Activated naive CD8-positive, alpha-beta T cell treated with anti-CD3 and anti-CD28 coated beads, Interleukin-2, amount 50 U/mL, for 24 hours (primary cell): ENCODE data around the gene ARFGEF2.
A peak's percentile ranks its signal among the peaks of the same experiment; 100 is the strongest.
"Not testable (repeated sequence)": the region's sequence is repeated elsewhere in the genome, so short reads cannot be mapped to it uniquely, and the experiment has no call there.

ENCODE experiments used
- ATAC-seq: fragments of 150-1000 bp; cut with Tn5 transposase; one replicate; pipeline ENCODE4 v1.10.0; 2021
- DNase-seq: peaks from one replicate; pipeline ENCODE4 v3.0.0; 2021
- H3K27ac Mint-ChIP-seq: one replicate; pipeline ENCODE4 v1.8.0; 2021; ENCODE audit warnings: mild to moderate bottlenecking, mixed read lengths
- H3K27me3 Mint-ChIP-seq: one replicate; pipeline ENCODE4 v1.8.0; 2021; ENCODE audit warnings: mixed read lengths
- H3K36me3 Mint-ChIP-seq: one replicate; pipeline ENCODE4 v1.8.0; 2021; ENCODE audit warnings: low read depth, mixed read lengths
- H3K4me1 Mint-ChIP-seq: one replicate; pipeline ENCODE4 v1.8.0; 2021; ENCODE audit warnings: mixed read lengths
- H3K4me3 Mint-ChIP-seq: one replicate; pipeline ENCODE4 v1.8.0; 2021; ENCODE audit warnings: mild to moderate bottlenecking, moderate library complexity, mixed read lengths
- H3K9me3 Mint-ChIP-seq: one replicate; pipeline ENCODE4 v1.8.0; 2021; ENCODE audit warnings: mixed read lengths

The ARFGEF2 gene

GRCh38 chr20:48921168-48921882 lies at the start of gene ARFGEF2:
TSS of gene ARFGEF2 (plus strand) at chr20:48921711. CDS start at chr20:48921890, 179 bp downstream.
- Mint-ChIP-seq H3K4me3 (peak within 1 kb of the TSS; percentile 99), H3K4me1 (peaks cover 49% of the 10 kb centered on the region), H3K9me3 (no peaks in the 10 kb centered on the region), H3K27ac (peak within 1 kb of the TSS; percentile 98), H3K36me3 (no peaks in the 10 kb centered on the region), H3K27me3 (no peaks in the 10 kb centered on the region)
- ATAC-seq: peak; percentile 85
- peak; percentile 95 for DNase-seq

GRCh38 chr20:48875233-48875913 lies 46.1 kb upstream of the ARFGEF2 start:
- no peak overlapping the region for H3K4me3 Mint-ChIP-seq
- H3K4me1 Mint-ChIP-seq: peaks cover 17% of the 10 kb centered on the region
- DNase-seq: no peak
- H3K27ac Mint-ChIP-seq: no peak overlapping the region
- H3K27me3 Mint-ChIP-seq: no peaks in the 10 kb centered on the region
- H3K36me3 Mint-ChIP-seq: peaks cover 5% of the 10 kb centered on the region
- no peaks in the 10 kb centered on the region for H3K9me3 Mint-ChIP-seq
- no peak for ATAC-seq

- Mint-ChIP-seq H3K4me1 (peaks cover 17% of the 10 kb centered on the region), H3K27me3 (no peaks in the 10 kb centered on the region), H3K36me3 (peaks cover 5% of the 10 kb centered on the region), H3K9me3 (no peaks in the 10 kb centered on the region), H3K27ac (no peak overlapping the region), H3K4me3 (no peak overlapping the region)
- DNase-seq: no peak
- ATAC-seq: no peak
Observed at GRCh38 chr20:48875914-48876240, 45.6 kb upstream of the ARFGEF2 start.

GRCh38 chr20:48877304-48877703 lies 44.2 kb upstream of the ARFGEF2 start:
- DNase-seq: no peak
- peaks cover 3% of the 10 kb centered on the region for H3K36me3 Mint-ChIP-seq
- H3K4me1 Mint-ChIP-seq: peaks cover 14% of the 10 kb centered on the region
- H3K27me3 Mint-ChIP-seq: no peaks in the 10 kb centered on the region
- H3K9me3 Mint-ChIP-seq: no peaks in the 10 kb centered on the region
- no peak overlapping the region for H3K27ac Mint-ChIP-seq
- H3K4me3 Mint-ChIP-seq: no peak overlapping the region
- ATAC-seq: no peak

- no peak overlapping the region for H3K27ac Mint-ChIP-seq
- peaks cover 8% of the 10 kb centered on the region for H3K4me1 Mint-ChIP-seq
- no peak overlapping the region for H3K4me3 Mint-ChIP-seq
- ATAC-seq (no peak), DNase-seq (no peak)
- H3K27me3 Mint-ChIP-seq: no peaks in the 10 kb centered on the region
- H3K9me3 Mint-ChIP-seq: no peaks in the 10 kb centered on the region
- H3K36me3 Mint-ChIP-seq: no peaks in the 10 kb centered on the region
Observed at GRCh38 chr20:48878534-48879248, 42.8 kb upstream of the ARFGEF2 start.

- no peaks in the 10 kb centered on the region for H3K36me3 Mint-ChIP-seq
- no peaks in the 10 kb centered on the region for H3K27me3 Mint-ChIP-seq
- no peak for DNase-seq
- H3K4me3 Mint-ChIP-seq: no peak overlapping the region
- no peak for ATAC-seq
- no peak overlapping the region for H3K27ac Mint-ChIP-seq
- peaks cover 6% of the 10 kb centered on the region for H3K4me1 Mint-ChIP-seq
- H3K9me3 Mint-ChIP-seq: no peaks in the 10 kb centered on the region
Observed at GRCh38 chr20:48879612-48880245, 41.8 kb upstream of the ARFGEF2 start.

GRCh38 chr20:48880331-48880730 lies 41.2 kb upstream of the ARFGEF2 start:
- no peaks in the 10 kb centered on the region for H3K36me3 Mint-ChIP-seq
- no peak overlapping the region for H3K4me3 Mint-ChIP-seq
- H3K4me1 Mint-ChIP-seq: peaks cover 3% of the 10 kb centered on the region
- H3K27ac Mint-ChIP-seq: no peak overlapping the region
- no peaks in the 10 kb centered on the region for H3K9me3 Mint-ChIP-seq
- DNase-seq (no peak), ATAC-seq (no peak)
- H3K27me3 Mint-ChIP-seq: no peaks in the 10 kb centered on the region

GRCh38 chr20:48880981-48881657 lies 40.4 kb upstream of the ARFGEF2 start:
- ATAC-seq (no peak), DNase-seq (no peak)
- Mint-ChIP-seq H3K36me3 (no peaks in the 10 kb centered on the region), H3K27ac (no peak overlapping the region), H3K4me3 (no peak overlapping the region), H3K9me3 (no peaks in the 10 kb centered on the region), H3K4me1 (no peaks in the 10 kb centered on the region), H3K27me3 (no peaks in the 10 kb centered on the region)

GRCh38 chr20:48885237-48885636 lies 36.3 kb upstream of the ARFGEF2 start:
- no peaks in the 10 kb centered on the region for H3K4me1 Mint-ChIP-seq
- H3K36me3 Mint-ChIP-seq: no peaks in the 10 kb centered on the region
- no peak overlapping the region for H3K4me3 Mint-ChIP-seq
- no peaks in the 10 kb centered on the region for H3K9me3 Mint-ChIP-seq
- H3K27me3 Mint-ChIP-seq: no peaks in the 10 kb centered on the region
- ATAC-seq (no peak), DNase-seq (no peak)
- no peak overlapping the region for H3K27ac Mint-ChIP-seq

- H3K27me3 Mint-ChIP-seq: no peaks in the 10 kb centered on the region
- H3K27ac Mint-ChIP-seq: no peak overlapping the region
- H3K4me3 Mint-ChIP-seq: no peak overlapping the region
- H3K4me1 Mint-ChIP-seq: no peaks in the 10 kb centered on the region
- ATAC-seq: no peak
- no peaks in the 10 kb centered on the region for H3K36me3 Mint-ChIP-seq
- DNase-seq: no peak
- H3K9me3 Mint-ChIP-seq: no peaks in the 10 kb centered on the region
Observed at GRCh38 chr20:48886194-48886593, 35.3 kb upstream of the ARFGEF2 start.

- H3K27me3 Mint-ChIP-seq: no peaks in the 10 kb centered on the region
- no peak for DNase-seq
- H3K36me3 Mint-ChIP-seq: no peaks in the 10 kb centered on the region
Observed at GRCh38 chr20:48886811-48887210, 34.7 kb upstream of the ARFGEF2 start.

GRCh38 chr20:48888517-48888916 lies 33.0 kb upstream of the ARFGEF2 start:
- not testable (repeated sequence) for H3K4me3 Mint-ChIP-seq, H3K36me3 Mint-ChIP-seq, H3K27me3 Mint-ChIP-seq, H3K4me1 Mint-ChIP-seq, H3K9me3 Mint-ChIP-seq, DNase-seq, H3K27ac Mint-ChIP-seq, ATAC-seq

More at GRCh38 chr20:48886811-48887210, 34.7 kb upstream of the ARFGEF2 start:
- Mint-ChIP-seq H3K27ac (no peak overlapping the region), H3K4me3 (no peak overlapping the region), H3K9me3 (no peaks in the 10 kb centered on the region), H3K4me1 (no peaks in the 10 kb centered on the region)
- no peak for ATAC-seq

- H3K4me1 Mint-ChIP-seq: peaks cover 3% of the 10 kb centered on the region
- H3K36me3 Mint-ChIP-seq: no peaks in the 10 kb centered on the region
- H3K9me3 Mint-ChIP-seq: peaks cover 5% of the 10 kb centered on the region
- no peaks in the 10 kb centered on the region for H3K27me3 Mint-ChIP-seq
- H3K4me3 Mint-ChIP-seq: no peak overlapping the region
- ATAC-seq (no peak), DNase-seq (no peak)
- H3K27ac Mint-ChIP-seq: no peak overlapping the region
Observed at GRCh38 chr20:48889140-48889790, 32.2 kb upstream of the ARFGEF2 start.
